OCI-LY3 (cell line): ENCODE results near the gene LTA4H.

Experiments used
- H2AFZ ChIP-seq: fragments of 200-600, 300-600 bp; shearing (Covaris generic); 2 replicates; pipeline ENCODE4 v1.6.0; 2014; ENCODE audit warnings: antibody characterized with exemption, low read depth, low read length
- H3K27ac ChIP-seq: fragments of 200-600, 300-600 bp; sonication (generic); 2 replicates; pipeline ENCODE4 v1.5.1; 2014; ENCODE audit warnings: mild to moderate bottlenecking, low read length, moderate library complexity, mixed read lengths
- H3K27me3 ChIP-seq: fragments of 200-600, 300-600 bp; sonication (generic); 2 replicates; pipeline ENCODE4 v1.6.1; 2014; ENCODE audit warnings: low read depth, low read length, mixed read lengths
- H3K36me3 ChIP-seq: fragments of 200-600, 300-600 bp; sonication (generic); replicated peaks from 2 replicates; pipeline ENCODE3; 2014; ENCODE audit warnings: low read depth, low read length, mixed read lengths
- H3K4me1 ChIP-seq: fragments of 300-600, 200-600 bp; sonication (generic); 2 replicates; pipeline ENCODE4 v1.6.1; 2014; ENCODE audit warnings: low read length, mixed read lengths
- H3K4me2 ChIP-seq: fragments of 200-600, 300-600 bp; sonication (generic); 2 replicates; pipeline ENCODE4 v1.6.1; 2014; ENCODE audit warnings: low read length, mixed read lengths
- H3K4me3 ChIP-seq: fragments of 300-600, 200-600 bp; sonication (generic); 2 replicates; pipeline ENCODE4 v1.5.1; 2014; ENCODE audit warnings: antibody characterized with exemption, mild to moderate bottlenecking, low read length, moderate library complexity
- H3K79me2 ChIP-seq: fragments of 300-600, 200-600 bp; shearing (Covaris generic); 2 replicates; pipeline ENCODE4 v1.6.1; 2014; ENCODE audit warnings: mild to moderate bottlenecking, low read length, mixed read lengths
- H3K9ac ChIP-seq: fragments of 300-600, 200-600 bp; shearing (Covaris generic); 2 replicates; pipeline ENCODE4 v1.6.0; 2014; ENCODE audit warnings: mild to moderate bottlenecking, low read length, moderate library complexity
- H3K9me3 ChIP-seq: fragments of 200-600, 300-600 bp; shearing (Covaris generic); 2 replicates; pipeline ENCODE4 v1.6.1; 2014; ENCODE audit warnings: low read length, mixed read lengths; ENCODE audit not compliant: insufficient read depth
- H4K20me1 ChIP-seq: fragments of 200-600, 300-600 bp; sonication (generic); 2 replicates; pipeline ENCODE4 v1.6.1; 2016; ENCODE audit warnings: low read length, mixed read lengths; ENCODE audit not compliant: insufficient read depth
- EZH2phosphoT487 ChIP-seq: fragments of 200-600 bp; shearing (Covaris generic); IDR thresholded peaks from 2 replicates; pipeline ENCODE4 v1.6.1; 2018; ENCODE audit warnings: antibody characterized with exemption, mixed run types, low read depth
- TF ChIP-seq, protein P1 (sequence below): fragments of 200-600, 300-600 bp; sonication (generic); IDR thresholded peaks from 2 replicates; pipeline ENCODE4 v1.5.1; 2014; ENCODE audit warnings: antibody characterized with exemption, low read length, low read depth

The LTA4H gene

GRCh38 chr12:95994476-95994875 is 40.9 kb downstream of the LTA4H start:
- H2AFZ ChIP-seq: no peak overlapping the region
- no peaks in the 10 kb centered on the region for H4K20me1 ChIP-seq
- TF ChIP-seq, protein P1, sequence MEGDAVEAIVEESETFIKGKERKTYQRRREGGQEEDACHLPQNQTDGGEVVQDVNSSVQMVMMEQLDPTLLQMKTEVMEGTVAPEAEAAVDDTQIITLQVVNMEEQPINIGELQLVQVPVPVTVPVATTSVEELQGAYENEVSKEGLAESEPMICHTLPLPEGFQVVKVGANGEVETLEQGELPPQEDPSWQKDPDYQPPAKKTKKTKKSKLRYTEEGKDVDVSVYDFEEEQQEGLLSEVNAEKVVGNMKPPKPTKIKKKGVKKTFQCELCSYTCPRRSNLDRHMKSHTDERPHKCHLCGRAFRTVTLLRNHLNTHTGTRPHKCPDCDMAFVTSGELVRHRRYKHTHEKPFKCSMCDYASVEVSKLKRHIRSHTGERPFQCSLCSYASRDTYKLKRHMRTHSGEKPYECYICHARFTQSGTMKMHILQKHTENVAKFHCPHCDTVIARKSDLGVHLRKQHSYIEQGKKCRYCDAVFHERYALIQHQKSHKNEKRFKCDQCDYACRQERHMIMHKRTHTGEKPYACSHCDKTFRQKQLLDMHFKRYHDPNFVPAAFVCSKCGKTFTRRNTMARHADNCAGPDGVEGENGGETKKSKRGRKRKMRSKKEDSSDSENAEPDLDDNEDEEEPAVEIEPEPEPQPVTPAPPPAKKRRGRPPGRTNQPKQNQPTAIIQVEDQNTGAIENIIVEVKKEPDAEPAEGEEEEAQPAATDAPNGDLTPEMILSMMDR: no peak
- no peak for TF ChIP-seq EZH2phosphoT487
- H3K36me3 ChIP-seq: no peaks in the 10 kb centered on the region
- no peak overlapping the region for H3K9ac ChIP-seq
- no peaks in the 10 kb centered on the region for H3K79me2 ChIP-seq
- H3K27ac ChIP-seq: no peak overlapping the region
- no peaks in the 10 kb centered on the region for H3K27me3 ChIP-seq
- H3K9me3 ChIP-seq: no peaks in the 10 kb centered on the region
- H3K4me1 ChIP-seq: peaks cover 5% of the 10 kb centered on the region
- no peak overlapping the region for H3K4me3 ChIP-seq
- H3K4me2 ChIP-seq: no peak overlapping the region

DNA sequence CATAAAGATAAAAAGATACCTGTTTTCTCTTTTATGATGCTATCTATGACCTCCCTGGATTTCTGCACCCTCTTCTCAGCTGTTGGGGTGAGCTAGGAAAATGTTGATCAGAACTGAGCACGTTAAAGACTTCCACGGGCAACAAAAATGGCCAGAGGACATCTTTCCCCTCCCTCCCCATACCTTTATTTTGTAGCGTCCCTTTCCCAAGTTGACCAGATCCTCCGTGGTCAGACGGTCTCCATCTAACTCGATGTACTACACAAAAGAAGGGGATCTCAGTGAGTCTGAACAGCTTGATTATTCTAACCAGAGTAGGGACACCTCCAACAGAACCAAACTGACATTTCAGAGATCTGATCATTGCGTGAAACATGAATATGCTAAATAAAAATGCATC is 41.5 kb downstream of the LTA4H start:
- Histone ChIP-seq H3K27me3 (no peaks in the 10 kb centered on the region), H2AFZ (no peak overlapping the region), H4K20me1 (no peaks in the 10 kb centered on the region), H3K27ac (no peak overlapping the region), H3K36me3 (no peaks in the 10 kb centered on the region), H3K4me2 (no peak overlapping the region), H3K9ac (no peak overlapping the region), H3K4me1 (peaks cover 5% of the 10 kb centered on the region), H3K9me3 (no peaks in the 10 kb centered on the region), H3K4me3 (no peak overlapping the region), H3K79me2 (no peaks in the 10 kb centered on the region)
- no peak for TF ChIP-seq EZH2phosphoT487

DNA sequence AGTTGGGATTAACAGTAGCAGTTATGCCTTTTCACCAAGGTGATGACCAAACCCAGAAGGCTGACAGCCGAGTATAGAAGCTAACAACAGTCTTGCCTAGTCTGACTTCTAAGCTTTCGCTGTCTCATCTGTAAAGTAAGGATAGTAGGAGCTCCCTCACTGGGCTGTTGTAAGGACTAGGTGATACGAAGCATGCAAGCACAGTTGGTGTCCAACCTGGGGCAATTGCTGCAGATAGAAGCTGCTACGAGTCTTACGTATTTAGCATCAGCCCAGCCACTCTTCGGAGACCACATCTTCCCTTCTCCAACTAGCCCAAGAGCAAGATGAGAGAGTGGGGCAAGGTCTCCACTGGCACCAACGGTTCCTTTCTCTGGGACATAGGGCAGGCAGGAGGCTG is 45.3 kb downstream of the LTA4H start:
- TF ChIP-seq, protein P1: no peak
- TF ChIP-seq EZH2phosphoT487: no peak
- Histone ChIP-seq H3K4me1 (no peaks in the 10 kb centered on the region), H4K20me1 (no peaks in the 10 kb centered on the region)

DNA sequence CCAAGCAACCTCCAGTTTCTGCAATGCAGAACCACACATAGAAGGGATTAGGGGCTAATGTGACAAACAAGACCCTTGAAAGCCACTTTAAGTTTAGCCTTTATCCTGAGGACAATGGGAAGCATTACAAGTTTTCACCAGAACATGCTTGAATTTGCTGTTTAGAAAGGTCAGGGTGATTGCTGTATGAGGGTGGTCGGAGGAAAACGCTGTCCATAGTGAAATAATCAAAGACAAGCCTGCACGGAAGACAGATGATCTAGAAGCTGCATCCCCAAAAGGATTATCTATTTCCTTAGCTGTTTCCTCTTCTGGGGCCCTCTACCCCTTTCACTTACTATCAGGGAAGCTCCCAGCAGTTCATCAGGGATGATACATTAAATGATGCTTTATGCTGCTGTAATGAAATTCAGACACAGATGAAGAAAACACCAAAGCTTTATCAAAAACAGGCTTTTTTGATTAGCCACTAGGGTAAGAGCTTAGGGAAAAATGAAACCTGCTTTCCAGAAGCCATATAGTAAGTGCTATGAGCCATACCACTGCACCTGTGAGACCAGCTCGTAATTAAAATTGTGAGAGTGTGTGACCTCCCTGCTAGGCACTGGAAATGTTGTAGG is 45.8 kb downstream of the LTA4H start:
- no peak overlapping the region for H3K9ac ChIP-seq
- no peak overlapping the region for H3K4me3 ChIP-seq
- no peaks in the 10 kb centered on the region for H3K9me3 ChIP-seq
- H3K27me3 ChIP-seq: no peaks in the 10 kb centered on the region
- TF ChIP-seq, protein P1: no peak
- no peaks in the 10 kb centered on the region for H3K79me2 ChIP-seq
- H3K27ac ChIP-seq: no peak overlapping the region
- no peaks in the 10 kb centered on the region for H3K36me3 ChIP-seq
- no peak overlapping the region for H2AFZ ChIP-seq
- H3K4me1 ChIP-seq: no peaks in the 10 kb centered on the region
- H4K20me1 ChIP-seq: no peaks in the 10 kb centered on the region
- no peak overlapping the region for H3K4me2 ChIP-seq

More for the DNA sequence above, 45.3 kb downstream of the LTA4H start:
- H3K27ac ChIP-seq: no peak overlapping the region
- H3K4me2 ChIP-seq: no peak overlapping the region
- H2AFZ ChIP-seq: no peak overlapping the region
- no peaks in the 10 kb centered on the region for H3K36me3 ChIP-seq
- no peak overlapping the region for H3K9ac ChIP-seq
- H3K79me2 ChIP-seq: no peaks in the 10 kb centered on the region
- H3K9me3 ChIP-seq: no peaks in the 10 kb centered on the region
- H3K27me3 ChIP-seq: no peaks in the 10 kb centered on the region
- no peak overlapping the region for H3K4me3 ChIP-seq
